HG03565 (cell line): ENCODE results near the gene FBXW4.

Source experiments
- ATAC-seq: cut with Tn5 transposase; IDR thresholded peaks from one replicate; pipeline ENCODE4 v1.9.1; 2021; ENCODE audit warnings: mild to moderate bottlenecking, moderate library complexity; ENCODE audit not compliant: unreplicated experiment

Gene FBXW4

DNA sequence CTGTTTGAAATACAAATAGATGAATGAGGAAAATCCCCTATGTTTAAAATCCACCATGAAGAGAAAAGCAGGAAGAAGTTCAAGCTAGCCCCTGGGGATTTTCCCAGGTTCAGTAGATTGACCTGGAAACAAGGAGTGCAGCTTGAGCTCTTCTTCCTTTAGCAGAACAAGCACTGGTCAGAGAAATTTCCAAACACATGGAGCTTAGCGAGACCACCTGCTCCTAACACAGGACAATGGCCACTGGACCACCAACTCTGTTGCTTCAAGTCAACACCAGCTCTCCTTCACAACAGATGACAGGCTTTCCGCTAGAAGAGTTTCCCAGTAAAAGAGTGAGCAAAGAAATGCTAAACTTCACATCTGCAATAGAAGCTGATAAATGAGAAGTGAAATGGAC, 9.4 kb upstream of the FBXW4 start:
- no peak for ATAC-seq

DNA sequence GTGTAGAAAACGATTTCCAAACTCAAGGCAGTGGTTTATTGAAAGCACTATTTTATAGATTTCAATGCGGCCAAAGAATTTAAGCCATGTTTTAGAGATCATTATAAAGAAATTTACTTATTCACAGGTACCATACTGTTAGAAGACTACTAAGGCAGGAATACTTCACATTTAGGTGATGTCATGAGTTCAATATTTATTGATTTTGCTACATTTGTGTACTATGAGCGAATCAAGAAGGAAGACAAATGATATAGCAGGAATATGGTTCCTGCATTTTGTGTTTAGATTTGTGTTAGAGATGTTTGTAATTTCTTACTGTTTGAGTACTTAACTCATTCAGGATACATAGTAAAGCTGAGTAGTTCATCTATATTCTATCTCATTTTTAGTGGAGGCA, 1.7 kb upstream of the FBXW4 start:
- ATAC-seq = no peak

DNA sequence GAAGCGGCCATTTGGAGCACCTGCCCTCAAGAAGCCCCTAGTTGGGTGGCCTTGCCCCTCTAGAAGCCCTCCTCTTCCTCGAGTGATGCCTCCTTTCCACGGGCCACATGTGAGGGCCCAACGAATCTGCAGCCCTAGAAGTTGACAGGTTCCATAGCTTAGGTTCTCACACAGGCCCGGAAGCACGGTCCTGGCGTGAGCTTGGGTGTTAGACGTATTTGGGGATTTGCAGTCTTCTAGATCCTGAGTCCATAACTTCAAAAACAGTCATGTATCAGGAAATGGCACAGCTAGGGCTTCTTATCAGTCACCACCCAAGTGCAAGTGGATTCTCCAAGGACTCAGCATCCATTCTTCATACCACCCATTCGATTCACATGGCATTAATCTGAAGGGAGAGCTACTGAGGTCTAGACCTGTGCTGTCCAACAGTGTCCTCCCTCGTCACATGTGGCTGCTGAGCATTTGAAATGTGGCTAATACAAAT, 477 bp upstream of the FBXW4 start:
- ATAC-seq = peak; percentile 2

DNA sequence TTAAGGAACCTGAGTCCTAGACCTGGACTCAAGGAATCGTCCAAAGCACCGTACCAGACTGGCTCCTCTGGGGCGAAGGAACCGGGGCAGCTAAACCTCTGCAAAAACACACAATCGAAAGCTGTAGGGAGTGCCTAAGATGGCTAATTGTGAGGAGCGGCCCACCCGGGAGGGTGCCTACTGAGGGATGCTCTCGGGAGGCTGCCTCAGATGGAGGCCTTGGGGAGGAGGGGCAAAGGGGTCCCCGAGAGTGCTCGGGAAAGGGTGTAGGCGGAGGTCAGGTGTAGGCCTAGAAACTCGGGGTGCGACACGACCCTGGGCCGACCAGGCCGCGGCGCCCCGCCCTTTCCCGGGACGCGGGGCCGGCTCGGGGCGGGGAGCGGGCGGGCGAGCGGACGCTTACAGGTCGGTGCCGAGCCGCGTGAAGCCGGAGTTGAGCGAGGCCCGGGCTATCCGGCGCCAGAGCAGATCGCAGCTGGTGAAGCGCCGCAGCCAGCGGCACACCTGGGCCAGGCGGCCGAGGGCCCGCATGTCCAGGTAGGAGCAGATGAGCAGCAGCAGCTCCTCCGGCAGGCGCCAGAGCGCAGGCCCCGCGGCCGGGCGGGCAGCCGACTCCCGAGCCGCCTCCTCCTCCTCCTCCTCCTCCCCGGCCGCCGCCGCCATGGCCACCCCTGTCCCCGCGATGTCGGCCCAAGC, 844 bp downstream of the FBXW4 start:
- ATAC-seq = peak; percentile 38

DNA sequence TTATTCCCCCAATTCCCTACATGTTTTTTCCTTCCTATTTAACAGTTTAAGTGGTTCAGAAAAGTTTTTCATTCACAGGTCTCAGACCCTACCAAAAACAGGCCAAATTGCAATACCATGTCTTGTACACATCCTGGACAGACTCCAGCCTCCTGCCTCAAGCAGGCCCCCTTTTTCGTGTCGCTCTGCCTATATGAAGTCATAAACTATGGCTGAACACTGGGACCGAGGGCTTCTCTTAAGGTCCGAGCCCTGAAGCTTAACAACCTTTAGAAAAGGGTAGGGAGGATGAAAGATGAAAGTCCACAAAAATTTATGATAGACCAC, 1.4 kb downstream of the FBXW4 start:
- peak; percentile 5 for ATAC-seq

DNA sequence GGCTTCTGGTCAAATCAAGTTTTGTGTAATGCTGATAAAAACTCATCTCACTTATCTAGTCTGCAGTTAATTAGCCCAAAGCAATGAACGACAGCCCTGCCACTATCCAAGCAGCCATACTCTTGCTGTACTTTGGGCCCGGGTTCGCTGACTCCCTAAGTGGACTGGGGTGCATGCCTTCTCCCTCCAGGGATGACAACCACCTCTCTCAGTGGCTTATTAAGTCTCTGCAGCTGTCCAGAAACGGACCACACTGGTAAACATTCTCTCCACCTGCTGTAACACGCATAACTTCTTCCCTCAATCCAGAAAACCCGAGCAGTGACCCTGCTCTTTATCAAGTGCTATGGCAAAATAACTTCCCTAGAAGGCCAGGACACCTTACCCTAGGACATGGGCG, 3.9 kb downstream of the FBXW4 start:
- ATAC-seq = no peak

DNA sequence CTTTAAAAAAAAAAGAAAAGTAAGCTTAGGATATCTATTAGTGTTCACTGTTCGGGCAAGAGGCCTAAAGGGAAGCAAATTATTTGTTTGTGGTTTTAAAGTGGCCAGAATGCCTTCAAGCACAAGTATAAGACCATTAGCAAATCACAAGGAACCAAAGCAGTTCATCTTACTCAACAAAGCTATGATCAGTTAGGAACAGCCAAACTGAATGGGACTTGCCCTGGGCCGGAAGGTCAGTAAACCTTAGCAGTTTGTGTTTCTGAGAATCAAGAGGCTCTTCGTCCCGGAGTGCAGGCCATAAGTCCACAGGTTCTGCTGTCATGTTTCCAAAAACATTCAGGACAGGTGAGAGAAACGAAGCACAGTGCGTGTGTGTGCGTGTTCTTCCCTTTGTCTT, 4.5 kb downstream of the FBXW4 start:
- ATAC-seq = no peak

DNA sequence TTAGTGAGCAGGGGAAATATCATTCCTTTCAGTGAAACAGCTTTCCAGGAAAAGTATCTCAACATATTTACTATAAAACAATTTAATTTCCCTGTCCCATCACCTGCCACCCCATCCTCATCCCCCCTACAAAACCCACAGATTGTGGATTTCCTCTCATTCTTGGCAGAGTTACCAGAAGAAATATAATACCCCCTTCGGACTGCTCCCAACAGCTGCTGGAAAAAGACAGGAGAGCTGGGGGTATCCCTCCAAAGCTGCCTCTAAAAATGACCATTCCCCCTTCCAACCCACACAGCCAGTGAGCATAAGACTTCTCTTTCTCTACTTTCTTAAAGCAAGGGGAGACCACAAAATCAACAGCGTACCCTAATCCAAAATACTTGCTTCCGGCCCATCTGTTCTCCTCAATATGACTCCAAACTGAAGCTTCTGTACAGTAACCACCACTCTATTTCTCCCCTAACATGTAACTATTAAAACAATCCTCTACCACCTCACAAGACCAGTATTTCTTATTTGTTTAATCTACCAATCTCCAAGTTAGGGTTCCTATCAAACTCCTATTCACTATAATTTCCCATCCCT, 7.8 kb downstream of the FBXW4 start:
- ATAC-seq = no peak

DNA sequence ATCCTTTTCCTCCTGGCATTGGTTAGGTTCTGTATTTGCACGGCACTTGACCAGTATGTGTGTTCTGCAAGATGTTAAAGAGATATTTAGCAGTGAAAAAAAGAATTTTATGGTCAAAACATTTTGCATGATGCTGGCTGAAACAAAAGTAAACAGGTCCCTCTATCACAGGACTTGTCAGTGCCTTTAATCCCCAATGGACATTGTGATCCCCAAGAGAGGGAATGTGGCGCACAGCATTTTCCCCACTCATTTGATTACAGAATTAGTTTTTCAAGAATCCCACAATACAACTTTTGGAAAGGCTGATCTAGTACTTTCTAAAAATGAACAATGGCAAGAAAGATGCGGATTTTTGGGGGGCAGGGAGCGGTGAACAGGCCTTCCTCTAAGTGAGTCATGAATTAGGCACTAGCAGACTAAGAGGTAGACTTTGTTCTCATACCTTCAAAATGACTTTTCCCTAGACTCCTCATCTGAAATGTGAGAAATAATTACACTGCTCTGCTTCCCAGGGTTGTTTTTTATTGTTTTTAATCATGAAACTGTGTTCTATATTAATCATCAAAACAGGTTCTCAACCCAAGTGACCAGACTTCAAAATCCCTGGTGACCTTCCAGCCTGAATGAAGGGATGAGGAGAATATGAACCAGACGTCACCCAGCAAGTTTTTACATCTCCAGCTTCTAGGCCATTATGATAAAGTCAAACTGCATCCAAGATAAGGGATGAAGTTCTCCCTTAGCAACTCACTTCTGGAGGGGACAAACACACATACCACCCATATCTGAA, 8.6 kb downstream of the FBXW4 start:
- ATAC-seq = no peak

DNA sequence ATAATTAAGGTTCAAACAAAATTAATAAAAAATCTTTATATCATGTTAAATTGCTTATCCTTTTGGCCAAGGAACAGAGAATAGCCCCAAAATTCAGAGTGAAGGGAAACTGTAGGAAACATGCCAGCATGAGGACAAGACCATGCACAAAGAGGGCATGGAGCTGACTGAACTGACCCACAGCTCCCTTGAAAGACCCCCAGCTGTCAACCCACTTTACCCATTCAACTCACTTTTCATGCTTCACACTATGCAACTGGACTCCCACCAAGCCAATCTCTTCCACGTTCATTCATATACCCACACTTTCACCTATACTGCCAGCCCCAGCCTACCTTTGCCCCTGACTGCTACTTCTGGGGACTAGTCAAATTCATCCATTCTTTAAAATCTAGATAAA, 10.2 kb downstream of the FBXW4 start:
- ATAC-seq = no peak

DNA sequence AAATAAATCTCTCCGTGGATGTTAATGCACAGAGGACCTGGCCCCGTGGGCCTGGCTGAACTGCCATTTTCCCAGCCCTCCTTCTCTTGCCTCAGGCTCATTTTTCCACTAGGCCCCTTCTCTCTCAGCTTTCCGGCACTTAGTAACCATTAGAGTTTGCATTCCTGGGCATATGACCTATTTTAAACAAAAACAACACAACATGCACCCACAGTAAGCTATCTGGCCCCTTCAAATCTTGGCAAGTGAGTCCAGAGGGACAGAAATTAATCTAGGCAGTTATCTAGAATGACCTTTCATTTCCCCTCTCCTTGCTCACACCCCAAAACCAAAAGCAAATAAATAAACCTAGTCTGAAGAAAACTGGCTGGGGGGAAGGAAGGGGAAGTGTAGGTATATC, 11.7 kb downstream of the FBXW4 start:
- ATAC-seq = no peak

DNA sequence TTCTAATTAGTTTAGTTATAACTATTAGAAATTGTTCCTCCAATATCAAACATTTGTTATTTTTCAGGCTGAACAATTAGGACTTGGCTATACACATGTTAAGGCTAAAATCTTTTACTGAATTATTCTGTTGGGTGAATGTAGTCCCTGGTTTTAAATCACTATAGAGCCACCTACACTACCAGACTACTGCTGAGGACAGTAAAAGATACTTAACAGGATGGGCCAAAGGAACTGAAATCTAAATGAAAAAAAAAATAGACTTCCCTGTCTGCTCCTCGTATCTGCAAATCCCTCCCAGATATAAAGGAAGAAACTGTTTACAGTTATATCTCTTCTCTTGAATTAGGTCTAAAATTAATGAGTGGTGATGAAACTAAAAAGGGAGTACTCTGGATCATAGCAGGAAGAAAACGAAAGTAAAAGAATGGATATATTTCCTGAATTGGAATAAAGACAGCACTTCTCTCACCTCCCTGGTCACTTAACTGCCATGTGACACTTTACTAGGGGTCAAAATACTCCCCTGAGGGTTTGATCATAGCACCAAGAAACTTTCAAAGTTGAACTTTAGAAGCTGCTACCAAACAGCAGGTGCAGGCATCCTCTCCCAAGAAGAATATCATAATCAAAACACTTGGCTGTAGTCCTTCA, 12.7 kb downstream of the FBXW4 start:
- ATAC-seq = no peak

DNA sequence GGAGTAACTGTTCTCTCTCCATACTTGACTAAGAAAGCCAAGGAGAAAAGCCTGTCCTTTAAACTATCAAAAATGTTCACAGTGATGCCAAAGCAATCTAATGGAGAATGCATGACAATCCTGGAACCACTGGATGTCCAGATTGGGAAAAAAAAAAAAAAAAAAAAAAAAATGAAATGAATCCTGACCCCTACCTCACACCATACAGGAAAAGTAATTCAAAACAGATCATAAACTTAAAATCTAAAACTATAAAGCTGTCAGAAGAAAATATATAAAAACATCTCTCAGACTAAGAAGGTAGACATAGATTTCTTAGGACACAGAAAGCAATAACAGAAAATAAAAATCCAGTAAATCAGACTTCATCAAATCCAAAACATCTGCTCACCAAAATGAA, 18.4 kb downstream of the FBXW4 start:
- ATAC-seq = no peak

DNA sequence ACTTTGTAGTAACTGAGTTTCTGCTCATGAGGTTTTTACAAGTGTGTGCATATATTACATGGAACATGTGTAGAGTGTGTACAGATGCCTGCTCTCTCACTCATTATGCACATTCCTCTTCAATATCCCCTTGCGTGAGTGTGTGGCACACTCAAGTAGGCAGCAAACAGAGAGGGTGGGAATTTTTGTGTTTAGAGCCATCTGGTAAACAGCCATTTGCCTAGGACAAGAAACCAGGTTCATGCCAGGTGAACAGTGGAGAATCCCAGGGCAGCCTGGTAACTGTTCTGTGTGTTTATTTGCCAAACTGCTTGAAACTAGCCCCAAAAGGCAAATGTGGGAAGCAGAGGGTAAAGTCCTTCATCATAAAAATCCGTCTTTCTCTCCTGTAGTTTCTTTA, 19.9 kb downstream of the FBXW4 start:
- ATAC-seq = no peak

DNA sequence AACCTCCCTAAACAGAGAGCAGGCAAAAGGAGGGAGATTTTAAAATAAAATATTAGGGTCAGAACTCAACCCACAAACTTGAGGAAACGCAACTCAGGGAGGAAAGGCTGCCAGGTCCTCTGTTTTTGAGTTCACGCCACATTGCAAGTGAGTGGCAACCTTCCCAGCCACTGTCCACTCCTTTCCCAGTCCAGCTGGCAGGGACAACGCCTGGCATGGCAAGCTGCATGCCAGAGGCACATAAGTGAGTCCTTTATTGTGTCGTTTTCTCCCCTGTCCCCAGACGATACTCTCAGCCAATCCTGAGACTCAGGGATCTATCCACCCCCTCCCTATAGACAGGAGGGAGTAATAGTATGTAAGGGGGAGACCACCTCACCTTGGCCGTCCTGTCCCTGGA, 22.4 kb downstream of the FBXW4 start:
- ATAC-seq = no peak

DNA sequence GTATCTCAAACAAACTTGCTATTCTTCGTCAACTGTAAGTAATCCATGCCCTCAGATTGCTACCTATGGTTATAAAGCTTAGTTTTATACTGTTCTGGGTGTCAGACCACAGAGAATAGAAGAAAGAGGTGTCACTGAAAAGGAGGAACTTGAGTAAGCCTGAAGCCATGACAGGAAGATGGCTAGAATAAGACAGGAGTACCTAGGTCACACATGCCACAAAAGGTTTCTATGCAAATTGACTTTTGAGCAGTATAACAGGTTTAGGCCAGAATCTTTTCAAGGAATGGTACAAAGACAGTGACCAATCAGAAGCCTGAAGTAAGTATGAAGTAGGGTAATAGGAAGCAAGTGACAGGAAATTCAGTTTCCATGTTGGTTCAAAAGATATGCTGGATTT, 23.5 kb downstream of the FBXW4 start:
- no peak for ATAC-seq

DNA sequence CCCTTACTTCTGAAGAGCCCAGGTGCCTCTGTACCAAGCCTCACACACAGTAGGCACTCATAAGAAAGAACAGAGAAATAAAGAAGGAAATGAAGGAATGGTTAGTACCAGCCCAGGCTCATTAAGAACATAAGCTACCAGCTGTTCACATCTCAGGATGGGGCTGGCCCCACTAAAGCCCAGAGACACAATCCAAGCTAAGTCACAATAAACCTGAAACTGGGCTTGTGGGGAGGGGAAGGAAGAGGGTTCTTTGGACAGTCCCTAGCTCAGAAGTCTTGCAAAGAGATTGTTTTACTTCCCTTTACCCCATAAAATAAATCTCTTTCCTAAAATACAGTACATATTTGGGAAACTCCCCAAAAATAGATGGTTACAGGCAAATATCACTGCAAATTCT, 24.3 kb downstream of the FBXW4 start:
- ATAC-seq = no peak

DNA sequence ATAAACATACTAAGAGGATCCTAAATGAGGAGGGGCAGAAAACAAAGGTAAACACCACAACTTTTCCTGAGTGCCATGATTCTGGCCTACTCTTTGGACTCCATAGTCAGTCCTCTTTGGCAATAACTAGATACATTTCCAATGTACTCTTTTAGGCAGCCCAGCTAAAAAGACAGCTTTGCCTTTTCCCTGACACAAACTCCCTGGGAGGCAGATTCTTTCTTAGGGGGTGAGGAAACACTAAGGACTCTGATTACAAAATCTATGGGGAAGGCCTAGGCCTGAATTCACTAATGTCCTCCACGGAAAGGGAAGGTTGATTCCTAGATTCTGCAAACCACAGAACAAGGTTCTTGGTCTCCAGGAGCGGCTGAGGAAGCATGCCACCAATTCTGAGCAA, 25.8 kb downstream of the FBXW4 start:
- ATAC-seq = no peak

DNA sequence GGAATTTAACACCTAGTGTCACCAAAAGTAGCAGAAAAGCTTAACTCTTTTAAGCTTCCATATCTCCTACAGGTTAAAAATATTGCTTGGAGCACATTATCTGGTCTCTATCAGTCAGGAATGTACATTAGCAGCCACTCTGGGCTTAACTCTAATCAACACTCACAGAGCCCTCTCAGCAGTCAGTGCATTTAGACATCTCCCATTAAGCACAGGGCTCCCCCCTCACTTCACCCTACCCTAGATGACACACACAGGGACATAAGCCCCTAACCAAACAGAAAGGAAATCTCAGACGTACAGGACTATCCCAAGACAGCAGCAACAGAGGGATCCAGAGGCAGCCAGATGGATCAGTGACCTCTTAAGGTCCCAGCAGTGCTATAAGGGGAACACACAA, 26.4 kb downstream of the FBXW4 start:
- no peak for ATAC-seq

DNA sequence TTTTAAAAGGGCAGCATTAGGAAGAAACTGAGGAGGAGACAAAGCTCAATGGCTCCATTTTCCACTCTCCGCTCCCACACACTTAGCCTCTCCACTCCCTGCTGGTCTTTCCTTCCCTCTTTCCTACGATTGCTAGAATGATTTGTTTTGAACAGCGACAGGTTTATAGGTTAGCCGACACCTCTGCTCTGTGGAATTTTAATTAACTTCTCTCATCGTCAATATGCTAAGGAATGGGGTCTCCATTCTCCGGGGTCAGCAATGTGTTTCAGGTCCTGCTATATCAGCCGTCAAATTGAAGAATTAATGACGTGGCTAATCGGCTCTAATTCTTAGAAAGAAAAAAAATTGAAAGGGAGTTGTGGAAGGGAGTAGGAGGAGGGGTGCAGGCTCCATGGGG, 28.9 kb downstream of the FBXW4 start:
- ATAC-seq = no peak

DNA sequence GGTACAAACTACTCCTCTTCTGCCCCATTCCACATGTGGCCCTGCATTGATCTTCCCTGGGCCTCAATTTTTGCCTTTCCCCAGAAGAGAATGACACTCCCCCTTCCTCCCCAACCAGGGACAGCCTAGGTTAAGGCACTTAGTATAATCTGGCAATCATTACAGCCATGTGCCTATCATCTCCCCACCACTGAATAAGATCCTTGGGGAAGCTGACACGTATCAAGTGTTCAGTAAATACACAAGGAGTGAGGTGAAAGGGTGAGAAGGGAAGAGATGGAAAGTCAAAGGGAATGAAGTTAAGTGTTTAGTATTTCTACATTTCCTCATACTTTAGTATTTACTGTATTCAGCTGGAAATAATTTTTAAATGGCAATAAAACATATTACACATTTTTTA, 31.9 kb downstream of the FBXW4 start:
- no peak for ATAC-seq

DNA sequence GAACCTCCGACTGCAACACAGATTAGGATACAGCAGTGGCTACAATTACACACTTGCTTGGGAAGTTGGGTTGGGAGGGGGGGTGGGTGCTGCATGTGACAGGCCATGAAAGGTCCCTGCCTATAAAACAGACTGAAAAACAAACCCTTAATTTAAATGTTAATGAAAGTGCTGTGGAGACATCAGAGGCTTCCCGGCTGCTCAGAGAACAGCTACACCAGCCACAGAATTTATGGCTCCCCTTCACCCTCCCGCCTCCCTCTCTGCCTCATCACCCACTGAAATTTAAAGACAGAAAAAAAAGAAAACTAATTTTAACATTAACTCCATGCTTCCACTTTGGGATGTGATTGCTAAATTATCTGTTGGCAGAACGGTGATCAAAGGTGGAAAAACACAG, 34.7 kb downstream of the FBXW4 start:
- no peak for ATAC-seq
